A172 (cell line): ENCODE measurements around the gene C1QTNF1. TPM values are rescaled to one million over a fixed set of nuclear protein-coding genes. Genes with fewer than 3 reads are reported as not detected.

Experiments used
- DNase-seq: peaks from one replicate; pipeline ENCODE4 v3.0.0-alpha.2; 2015; ENCODE audit warnings: low spot score
- total RNA-seq: library from RNA; depleted of rRNA; stranded (reverse); fragments of >200 nt; shearing (Covaris generic); gene quantifications from 2 replicates; pipeline ENCODE4 v1.2.3, GENCODE V29; 2014; rRNA removed

Gene C1QTNF1
- 6.5 and 11.8 TPM in 2 replicates for total RNA-seq

- DNase-seq, result no peak
Measured at GRCh38 chr17:79023886-79024771, at the start of gene C1QTNF1. C1QTNF1 (plus strand) TSS chr17:79024169; CDS start chr17:79043969, 19,800 bp downstream.

GRCh38 chr17:78974635-78975591 is 49.1 kb upstream of the C1QTNF1 start:
- DNase-seq, result peak; percentile 46

DNA sequence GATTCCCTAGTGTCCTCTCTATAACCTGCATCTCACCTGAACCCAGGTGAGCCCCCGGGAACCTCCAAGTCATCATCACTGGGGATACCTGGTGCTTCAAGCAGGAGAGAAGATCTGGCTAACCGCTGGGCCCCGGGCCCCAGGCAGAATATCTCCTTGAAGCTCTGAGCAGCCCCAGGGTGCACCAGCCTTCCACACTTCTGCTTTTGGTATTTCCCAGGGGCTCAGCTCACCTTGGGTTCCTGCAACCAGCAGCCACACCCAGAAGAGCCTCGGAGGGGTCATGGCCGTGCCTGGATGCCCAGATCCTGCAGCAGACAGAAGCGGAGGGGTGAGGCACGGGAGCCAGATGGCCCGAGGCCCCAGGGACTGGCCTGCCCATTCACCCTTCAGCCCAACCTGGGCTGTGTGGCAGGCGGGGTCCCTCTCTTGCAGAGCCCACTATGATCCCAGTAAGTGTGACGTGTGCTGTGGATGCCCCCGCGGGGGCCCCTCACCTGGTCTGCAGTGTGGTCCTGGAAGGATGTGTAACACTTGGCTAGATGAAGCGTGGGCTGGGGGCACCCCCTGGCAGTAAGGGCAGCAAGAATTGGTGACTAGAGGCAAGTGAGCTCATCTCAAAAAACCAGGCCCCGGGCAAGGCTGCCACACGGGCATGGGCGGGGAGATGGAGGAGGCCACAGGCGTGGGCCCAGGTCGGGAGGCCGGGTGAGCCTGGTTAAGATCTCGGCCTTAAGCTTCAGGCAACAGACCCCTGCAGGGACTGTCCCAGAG is 46.9 kb upstream of the C1QTNF1 start:
- DNase-seq, result no peak

- DNase-seq, result no peak
Measured at GRCh38 chr17:78977681-78977943, 46.4 kb upstream of the C1QTNF1 start.

- no peak for DNase-seq
Measured at GRCh38 chr17:78977997-78978973, 45.7 kb upstream of the C1QTNF1 start.

GRCh38 chr17:78979780-78980623 is 44.0 kb upstream of the C1QTNF1 start, which contains the start of gene LGALS3BP:
LGALS3BP (minus strand) TSS chr17:78979923; CDS start chr17:78977191, 2,732 bp downstream.
- peak; percentile 93 for DNase-seq

GRCh38 chr17:78980624-78980972 is 43.4 kb upstream of the C1QTNF1 start:
- no peak for DNase-seq

- DNase-seq, result no peak
Measured at GRCh38 chr17:78981010-78981888, 42.7 kb upstream of the C1QTNF1 start.

GRCh38 chr17:78985395-78985794 is 38.6 kb upstream of the C1QTNF1 start:
- no peak for DNase-seq

GRCh38 chr17:78986048-78986648 is 37.8 kb upstream of the C1QTNF1 start:
- DNase-seq, result peak; percentile 49

DNA sequence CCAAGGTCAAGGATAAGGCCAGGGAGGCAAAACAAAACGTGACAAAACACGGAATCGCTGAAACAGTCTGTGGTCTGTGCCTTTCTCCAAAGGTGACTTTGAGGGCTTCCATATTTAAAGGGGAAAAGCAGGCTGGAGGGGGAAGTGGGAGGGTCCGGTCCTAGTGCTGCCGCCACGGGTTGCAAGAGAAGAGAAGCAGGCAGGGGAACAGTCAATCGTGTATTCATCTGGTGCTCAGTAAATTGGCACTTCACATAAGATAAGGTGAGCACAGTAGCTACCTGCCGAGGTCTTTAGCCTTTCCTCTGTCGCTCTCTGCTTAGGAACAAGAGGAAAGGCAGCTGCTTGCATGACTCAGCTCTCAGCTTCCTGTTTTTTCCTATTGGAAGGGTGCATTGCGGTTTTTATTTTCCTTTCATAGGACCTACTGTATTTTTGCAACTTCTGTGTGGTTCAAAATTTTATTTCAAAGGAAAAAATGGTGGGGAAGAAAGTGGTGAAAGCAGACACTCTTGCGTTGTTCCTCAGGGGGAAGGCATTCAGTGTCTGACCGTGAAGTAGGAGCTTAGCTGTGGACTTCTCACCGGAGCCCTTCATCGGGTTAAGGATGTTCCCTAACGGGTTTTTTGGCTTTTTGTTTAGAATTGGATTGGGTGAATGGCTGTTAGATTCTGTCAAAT is 37.2 kb upstream of the C1QTNF1 start:
- DNase-seq, result peak; percentile 85

GRCh38 chr17:78988152-78988551 is 35.8 kb upstream of the C1QTNF1 start:
- peak; percentile 22 for DNase-seq

DNA sequence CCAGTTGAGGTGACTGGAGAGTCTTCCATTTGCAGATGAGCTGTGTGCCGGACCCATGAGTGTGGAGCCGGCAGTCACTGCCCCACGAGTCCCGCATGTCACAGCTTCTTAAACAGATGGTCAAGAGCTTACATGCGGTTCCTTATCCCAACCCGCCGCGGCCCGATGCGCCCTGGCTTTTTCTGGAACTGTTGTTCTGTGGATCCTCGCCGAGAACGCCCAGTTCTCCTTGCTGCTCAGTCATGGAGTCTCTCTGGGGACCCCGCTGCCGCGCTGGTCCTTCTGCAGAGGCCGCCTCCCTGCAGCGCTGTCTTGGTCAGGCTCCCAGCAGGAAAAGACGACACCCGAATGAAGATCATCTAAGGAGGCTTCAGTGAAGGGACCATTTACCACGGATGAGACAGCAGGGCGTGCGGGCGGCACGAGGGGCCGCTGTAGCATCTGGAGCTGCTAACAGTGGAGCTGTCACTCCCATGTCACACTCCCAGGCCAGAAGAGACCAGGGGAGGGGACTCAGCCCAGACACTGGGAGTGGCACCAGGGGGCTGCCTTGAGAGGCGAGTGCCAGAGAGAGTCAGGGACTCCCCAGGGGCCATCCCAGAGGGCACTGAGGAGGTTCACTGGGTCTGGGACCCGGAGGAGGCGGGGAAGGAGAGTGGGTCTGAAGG is 33.5 kb upstream of the C1QTNF1 start:
- no peak for DNase-seq

GRCh38 chr17:78991017-78991738 is 32.8 kb upstream of the C1QTNF1 start:
- DNase-seq, result no peak

GRCh38 chr17:78991906-78992532 is 31.9 kb upstream of the C1QTNF1 start:
- no peak for DNase-seq
